ENCODE data around the gene EPS8.

DNA sequence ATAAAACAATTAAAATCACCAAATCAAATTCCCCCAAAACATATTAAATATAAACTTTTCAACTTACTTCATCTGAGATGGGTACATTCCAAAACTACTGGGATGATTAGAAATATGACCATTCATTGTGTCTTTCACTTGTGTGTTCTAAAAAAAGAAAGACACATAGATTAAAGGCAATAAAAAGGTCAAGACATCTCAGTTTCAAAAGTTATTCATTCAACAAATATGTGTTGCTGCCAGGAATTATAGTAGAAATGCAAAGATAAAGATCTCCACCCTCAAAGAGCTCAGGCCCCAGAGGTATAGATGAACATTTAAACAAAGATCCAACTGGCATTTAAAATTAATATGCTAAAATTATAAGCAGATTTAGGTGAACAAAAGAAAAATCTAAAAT lies 106.4 kb downstream of the EPS8 start:
- TF ChIP-seq POLR2A (IDR thresholded peaks at IDR 0.05; ENCODE audit: low read depth) (no peak), POLR2AphosphoS5 (IDR thresholded peaks at IDR 0.05) (no peak)
- TF ChIP-seq, protein P1, sequence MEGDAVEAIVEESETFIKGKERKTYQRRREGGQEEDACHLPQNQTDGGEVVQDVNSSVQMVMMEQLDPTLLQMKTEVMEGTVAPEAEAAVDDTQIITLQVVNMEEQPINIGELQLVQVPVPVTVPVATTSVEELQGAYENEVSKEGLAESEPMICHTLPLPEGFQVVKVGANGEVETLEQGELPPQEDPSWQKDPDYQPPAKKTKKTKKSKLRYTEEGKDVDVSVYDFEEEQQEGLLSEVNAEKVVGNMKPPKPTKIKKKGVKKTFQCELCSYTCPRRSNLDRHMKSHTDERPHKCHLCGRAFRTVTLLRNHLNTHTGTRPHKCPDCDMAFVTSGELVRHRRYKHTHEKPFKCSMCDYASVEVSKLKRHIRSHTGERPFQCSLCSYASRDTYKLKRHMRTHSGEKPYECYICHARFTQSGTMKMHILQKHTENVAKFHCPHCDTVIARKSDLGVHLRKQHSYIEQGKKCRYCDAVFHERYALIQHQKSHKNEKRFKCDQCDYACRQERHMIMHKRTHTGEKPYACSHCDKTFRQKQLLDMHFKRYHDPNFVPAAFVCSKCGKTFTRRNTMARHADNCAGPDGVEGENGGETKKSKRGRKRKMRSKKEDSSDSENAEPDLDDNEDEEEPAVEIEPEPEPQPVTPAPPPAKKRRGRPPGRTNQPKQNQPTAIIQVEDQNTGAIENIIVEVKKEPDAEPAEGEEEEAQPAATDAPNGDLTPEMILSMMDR (IDR thresholded peaks at IDR 0.05): no peak
